ENCODE measurements around the gene MAGEB1.

- TF ChIP-seq, protein P1, sequence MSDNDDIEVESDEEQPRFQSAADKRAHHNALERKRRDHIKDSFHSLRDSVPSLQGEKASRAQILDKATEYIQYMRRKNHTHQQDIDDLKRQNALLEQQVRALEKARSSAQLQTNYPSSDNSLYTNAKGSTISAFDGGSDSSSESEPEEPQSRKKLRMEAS (IDR thresholded peaks at IDR 0.05): no peak
- TF ChIP-seq, protein P2, sequence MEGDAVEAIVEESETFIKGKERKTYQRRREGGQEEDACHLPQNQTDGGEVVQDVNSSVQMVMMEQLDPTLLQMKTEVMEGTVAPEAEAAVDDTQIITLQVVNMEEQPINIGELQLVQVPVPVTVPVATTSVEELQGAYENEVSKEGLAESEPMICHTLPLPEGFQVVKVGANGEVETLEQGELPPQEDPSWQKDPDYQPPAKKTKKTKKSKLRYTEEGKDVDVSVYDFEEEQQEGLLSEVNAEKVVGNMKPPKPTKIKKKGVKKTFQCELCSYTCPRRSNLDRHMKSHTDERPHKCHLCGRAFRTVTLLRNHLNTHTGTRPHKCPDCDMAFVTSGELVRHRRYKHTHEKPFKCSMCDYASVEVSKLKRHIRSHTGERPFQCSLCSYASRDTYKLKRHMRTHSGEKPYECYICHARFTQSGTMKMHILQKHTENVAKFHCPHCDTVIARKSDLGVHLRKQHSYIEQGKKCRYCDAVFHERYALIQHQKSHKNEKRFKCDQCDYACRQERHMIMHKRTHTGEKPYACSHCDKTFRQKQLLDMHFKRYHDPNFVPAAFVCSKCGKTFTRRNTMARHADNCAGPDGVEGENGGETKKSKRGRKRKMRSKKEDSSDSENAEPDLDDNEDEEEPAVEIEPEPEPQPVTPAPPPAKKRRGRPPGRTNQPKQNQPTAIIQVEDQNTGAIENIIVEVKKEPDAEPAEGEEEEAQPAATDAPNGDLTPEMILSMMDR (IDR thresholded peaks at IDR 0.05; ENCODE audit: low read depth, low read length, missing input control): no peak
- TF ChIP-seq, protein P3, sequence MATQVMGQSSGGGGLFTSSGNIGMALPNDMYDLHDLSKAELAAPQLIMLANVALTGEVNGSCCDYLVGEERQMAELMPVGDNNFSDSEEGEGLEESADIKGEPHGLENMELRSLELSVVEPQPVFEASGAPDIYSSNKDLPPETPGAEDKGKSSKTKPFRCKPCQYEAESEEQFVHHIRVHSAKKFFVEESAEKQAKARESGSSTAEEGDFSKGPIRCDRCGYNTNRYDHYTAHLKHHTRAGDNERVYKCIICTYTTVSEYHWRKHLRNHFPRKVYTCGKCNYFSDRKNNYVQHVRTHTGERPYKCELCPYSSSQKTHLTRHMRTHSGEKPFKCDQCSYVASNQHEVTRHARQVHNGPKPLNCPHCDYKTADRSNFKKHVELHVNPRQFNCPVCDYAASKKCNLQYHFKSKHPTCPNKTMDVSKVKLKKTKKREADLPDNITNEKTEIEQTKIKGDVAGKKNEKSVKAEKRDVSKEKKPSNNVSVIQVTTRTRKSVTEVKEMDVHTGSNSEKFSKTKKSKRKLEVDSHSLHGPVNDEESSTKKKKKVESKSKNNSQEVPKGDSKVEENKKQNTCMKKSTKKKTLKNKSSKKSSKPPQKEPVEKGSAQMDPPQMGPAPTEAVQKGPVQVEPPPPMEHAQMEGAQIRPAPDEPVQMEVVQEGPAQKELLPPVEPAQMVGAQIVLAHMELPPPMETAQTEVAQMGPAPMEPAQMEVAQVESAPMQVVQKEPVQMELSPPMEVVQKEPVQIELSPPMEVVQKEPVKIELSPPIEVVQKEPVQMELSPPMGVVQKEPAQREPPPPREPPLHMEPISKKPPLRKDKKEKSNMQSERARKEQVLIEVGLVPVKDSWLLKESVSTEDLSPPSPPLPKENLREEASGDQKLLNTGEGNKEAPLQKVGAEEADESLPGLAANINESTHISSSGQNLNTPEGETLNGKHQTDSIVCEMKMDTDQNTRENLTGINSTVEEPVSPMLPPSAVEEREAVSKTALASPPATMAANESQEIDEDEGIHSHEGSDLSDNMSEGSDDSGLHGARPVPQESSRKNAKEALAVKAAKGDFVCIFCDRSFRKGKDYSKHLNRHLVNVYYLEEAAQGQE (IDR thresholded peaks at IDR 0.05): no peak
- TF ChIP-seq HNF4A (conservative IDR thresholded peaks at IDR 0.05): no peak
Measured at GRCh38 chrX:30270639-30271038, 23.7 kb downstream of the MAGEB1 start.

Data from liver (tissue), 3 donors.